Osteoblast (primary cell): Measurements from ENCODE around the gene IZUMO1. TPM values are rescaled to one million over a fixed set of nuclear protein-coding genes. Genes with fewer than 3 reads are reported as not detected.

Experiments used
- DNase-seq: peaks from one replicate; pipeline ENCODE4 v3.0.0; 2011; ENCODE audit warnings: low spot score, mixed read lengths; ENCODE audit not compliant: insufficient read length; ENCODE audit errors: missing footprints
- H2AFZ ChIP-seq: 2 replicates; pipeline ENCODE4 v1.6.0; 2011; ENCODE audit warnings: mild to moderate bottlenecking, low read length
- H3K27ac ChIP-seq: 2 replicates; pipeline ENCODE4 v1.5.1; 2011; ENCODE audit warnings: mild to moderate bottlenecking, low read depth, low read length, moderate library complexity
- H3K27me3 ChIP-seq: 2 replicates; pipeline ENCODE4 v1.6.0; 2012; ENCODE audit warnings: mild to moderate bottlenecking, control low read depth, inconsistent platforms, low read length, moderate library complexity; ENCODE audit not compliant: insufficient read depth
- H3K36me3 ChIP-seq: 2 replicates; pipeline ENCODE4 v1.5.1; 2011; ENCODE audit warnings: mild to moderate bottlenecking, low read length, control low read depth, moderate library complexity; ENCODE audit not compliant: insufficient read depth
- H3K4me1 ChIP-seq: 2 replicates; pipeline ENCODE4 v1.5.1; 2011; ENCODE audit warnings: mild to moderate bottlenecking, low read length, control low read depth, moderate library complexity; ENCODE audit not compliant: insufficient read depth
- H3K4me2 ChIP-seq: 2 replicates; pipeline ENCODE4 v1.6.0; 2011; ENCODE audit warnings: mild to moderate bottlenecking, low read length; ENCODE audit not compliant: insufficient read depth
- H3K4me3 ChIP-seq: fragments of 200-600 bp; sonication (generic); 3 replicates; pipeline ENCODE4 v1.5.1; 2012; ENCODE audit warnings: mild to moderate bottlenecking, low read length, inconsistent platforms; ENCODE audit not compliant: insufficient read depth
- H3K79me2 ChIP-seq: 2 replicates; pipeline ENCODE4 v1.6.0; 2012; ENCODE audit warnings: mild to moderate bottlenecking, low read length, control low read depth, inconsistent platforms; ENCODE audit not compliant: insufficient read depth
- H3K9me3 ChIP-seq: 2 replicates; pipeline ENCODE4 v1.5.1; 2011; ENCODE audit warnings: low read depth, low read length, control low read depth
- H4K20me1 ChIP-seq: 2 replicates; pipeline ENCODE4 v1.6.0; 2012; ENCODE audit warnings: mild to moderate bottlenecking, low read length, control low read depth; ENCODE audit not compliant: insufficient read depth
- total RNA-seq: library from RNA; depleted of rRNA; stranded (reverse); fragments of >200 nt; gene quantifications from 2 replicates; pipeline ENCODE4 v1.2.3, GENCODE V29; 2012
- TF ChIP-seq, protein P1 (sequence below): IDR thresholded peaks from 2 replicates; pipeline ENCODE4 v1.5.1; 2011; ENCODE audit warnings: mild to moderate bottlenecking, low read depth, low read length, moderate library complexity; ENCODE audit errors: extremely low read depth

The IZUMO1 gene
- total RNA-seq, 1 donor, result not detected

DNA sequence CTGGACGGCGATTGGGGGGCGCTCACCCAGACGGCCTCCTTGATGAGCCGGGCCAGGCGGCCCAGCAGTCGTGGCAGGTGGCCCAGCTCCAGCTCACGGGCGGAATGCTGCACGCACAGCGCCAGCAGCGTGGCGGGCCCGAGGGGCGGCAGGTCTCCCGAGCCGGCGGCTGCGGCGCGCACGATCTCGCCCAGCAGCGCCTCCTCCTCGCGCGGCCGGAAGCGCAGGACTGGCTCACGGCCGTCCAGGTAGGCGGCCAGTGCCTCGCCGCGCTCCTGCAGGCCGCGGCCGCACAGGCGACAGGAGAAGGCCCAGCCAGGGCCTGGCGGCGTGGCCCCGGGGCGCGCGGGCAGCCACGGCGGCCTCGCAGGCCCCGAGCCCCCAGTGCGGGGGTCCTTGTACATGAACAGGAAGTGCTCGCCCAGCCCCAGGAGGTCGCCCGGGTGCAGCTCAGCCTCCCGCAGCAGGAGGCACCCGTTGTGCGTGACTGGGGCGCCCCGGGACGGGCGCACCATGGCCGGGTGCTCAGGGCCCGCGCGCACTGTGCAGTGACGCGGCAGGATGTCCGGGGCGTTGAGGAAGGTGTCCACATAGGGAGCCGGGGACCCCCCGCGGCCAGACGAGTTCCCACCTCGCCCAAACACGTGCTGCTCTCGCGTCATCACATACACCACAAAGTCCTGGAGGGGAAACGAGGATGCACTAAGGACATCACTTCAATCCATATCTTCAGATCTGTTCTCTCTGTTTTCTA, 17.6 kb downstream of the IZUMO1 start:
- Histone ChIP-seq H2AFZ (peak overlapping the region; percentile 35), H3K36me3 (peaks cover 3% of the 10 kb centered on the region), H3K27me3 (peaks cover 4% of the 10 kb centered on the region), H3K4me1 (peaks cover 11% of the 10 kb centered on the region), H3K27ac (no peak overlapping the region), H4K20me1 (no peaks in the 10 kb centered on the region), H3K4me3 (peak overlapping the region; percentile 68), H3K79me2 (no peaks in the 10 kb centered on the region), H3K9me3 (no peaks in the 10 kb centered on the region), H3K4me2 (peak overlapping the region; percentile 53)
- DNase-seq, result peak; percentile 90
- TF ChIP-seq, protein P1, sequence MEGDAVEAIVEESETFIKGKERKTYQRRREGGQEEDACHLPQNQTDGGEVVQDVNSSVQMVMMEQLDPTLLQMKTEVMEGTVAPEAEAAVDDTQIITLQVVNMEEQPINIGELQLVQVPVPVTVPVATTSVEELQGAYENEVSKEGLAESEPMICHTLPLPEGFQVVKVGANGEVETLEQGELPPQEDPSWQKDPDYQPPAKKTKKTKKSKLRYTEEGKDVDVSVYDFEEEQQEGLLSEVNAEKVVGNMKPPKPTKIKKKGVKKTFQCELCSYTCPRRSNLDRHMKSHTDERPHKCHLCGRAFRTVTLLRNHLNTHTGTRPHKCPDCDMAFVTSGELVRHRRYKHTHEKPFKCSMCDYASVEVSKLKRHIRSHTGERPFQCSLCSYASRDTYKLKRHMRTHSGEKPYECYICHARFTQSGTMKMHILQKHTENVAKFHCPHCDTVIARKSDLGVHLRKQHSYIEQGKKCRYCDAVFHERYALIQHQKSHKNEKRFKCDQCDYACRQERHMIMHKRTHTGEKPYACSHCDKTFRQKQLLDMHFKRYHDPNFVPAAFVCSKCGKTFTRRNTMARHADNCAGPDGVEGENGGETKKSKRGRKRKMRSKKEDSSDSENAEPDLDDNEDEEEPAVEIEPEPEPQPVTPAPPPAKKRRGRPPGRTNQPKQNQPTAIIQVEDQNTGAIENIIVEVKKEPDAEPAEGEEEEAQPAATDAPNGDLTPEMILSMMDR, result no peak

GRCh38 chr19:48726556-48726955, 20.2 kb downstream of the IZUMO1 start:
- TF ChIP-seq, protein P1, result no peak
- no peak overlapping the region for H2AFZ ChIP-seq

GRCh38 chr19:48724796-48725753, 21.6 kb downstream of the IZUMO1 start:
- H2AFZ ChIP-seq, result peak overlapping the region; percentile 91
- peak overlapping the region; percentile 69 for H3K27ac ChIP-seq
- H3K4me3 ChIP-seq, result no peak overlapping the region
- TF ChIP-seq, protein P1, result no peak
- H3K4me2 ChIP-seq, result peak overlapping the region; percentile 44
- peaks cover 19% of the 10 kb centered on the region for H3K4me1 ChIP-seq
- H3K9me3 ChIP-seq, result no peaks in the 10 kb centered on the region
- H3K79me2 ChIP-seq, result no peaks in the 10 kb centered on the region
- peaks cover 4% of the 10 kb centered on the region for H3K36me3 ChIP-seq
- peak; percentile 97 for DNase-seq
- no peaks in the 10 kb centered on the region for H4K20me1 ChIP-seq
- H3K27me3 ChIP-seq, result no peaks in the 10 kb centered on the region

More at GRCh38 chr19:48726556-48726955, 20.2 kb downstream of the IZUMO1 start:
- no peaks in the 10 kb centered on the region for H3K9me3 ChIP-seq
- H4K20me1 ChIP-seq, result no peaks in the 10 kb centered on the region
- H3K36me3 ChIP-seq, result peaks cover 4% of the 10 kb centered on the region
- no peak overlapping the region for H3K4me3 ChIP-seq
- no peak for DNase-seq
- H3K27ac ChIP-seq, result no peak overlapping the region
- H3K4me1 ChIP-seq, result peaks cover 11% of the 10 kb centered on the region
- no peaks in the 10 kb centered on the region for H3K79me2 ChIP-seq
- peaks cover under 1% of the 10 kb centered on the region for H3K27me3 ChIP-seq
- no peak overlapping the region for H3K4me2 ChIP-seq
